RCC 7860 (cell line): ENCODE measurements around the gene BICDL2.
A peak's percentile ranks its signal among the peaks of the same experiment; 100 is the strongest.

ENCODE experiments used
- DNase-seq: peaks from one replicate; pipeline ENCODE4 v3.0.0-alpha.2; 2015; ENCODE audit warnings: low spot score
- FAIRE-seq: peaks from 2 replicates; lab custom pipeline; 2012; peaks lifted over from hg19 to GRCh38; lab: Jason Lieb, UNC

The BICDL2 gene

GRCh38 chr16:3049921-3050481 is 13.3 kb upstream of the BICDL2 start:
- FAIRE-seq (no peak), DNase-seq (no peak)

GRCh38 chr16:3047387-3047720 is 10.6 kb upstream of the BICDL2 start:
- DNase-seq (no peak), FAIRE-seq (no peak)

- DNase-seq, result no peak
- FAIRE-seq, result no peak
Measured at GRCh38 chr16:3046641-3047386, 10.1 kb upstream of the BICDL2 start.

- FAIRE-seq (no peak), DNase-seq (no peak)
Measured at GRCh38 chr16:3045758-3046640, 9.3 kb upstream of the BICDL2 start, which contains the start of gene MMP25. Gene MMP25 (plus strand): TSS chr16:3046561. CDS start chr16:3046918, 357 bp downstream.

GRCh38 chr16:3044708-3045107 is 8.0 kb upstream of the BICDL2 start:
- FAIRE-seq, result no peak
- no peak for DNase-seq

- FAIRE-seq, result no peak
- no peak for DNase-seq
Measured at GRCh38 chr16:3042376-3042775, 5.6 kb upstream of the BICDL2 start.

- no peak for FAIRE-seq
- DNase-seq, result no peak
Measured at GRCh38 chr16:3038896-3039295, 2.2 kb upstream of the BICDL2 start.

- no peak for FAIRE-seq
- DNase-seq, result no peak
Measured at GRCh38 chr16:3038256-3038655, 1.5 kb upstream of the BICDL2 start.

- FAIRE-seq (no peak), DNase-seq (no peak)
Measured at GRCh38 chr16:3035972-3036725, 595 bp downstream of the BICDL2 start.

- DNase-seq (no peak), FAIRE-seq (no peak)
Measured at GRCh38 chr16:3035289-3035971, 1.3 kb downstream of the BICDL2 start.

GRCh38 chr16:3032624-3033023 is 4.1 kb downstream of the BICDL2 start:
- DNase-seq, result no peak
- no peak for FAIRE-seq

- DNase-seq, result no peak
- no peak for FAIRE-seq
Measured at GRCh38 chr16:3030222-3031212, 6.2 kb downstream of the BICDL2 start.

GRCh38 chr16:3029491-3030221 is 7.1 kb downstream of the BICDL2 start:
- FAIRE-seq (no peak), DNase-seq (no peak)

GRCh38 chr16:3028716-3029319 is 7.9 kb downstream of the BICDL2 start:
- DNase-seq, result no peak
- no peak for FAIRE-seq

GRCh38 chr16:3027983-3028715 is 8.6 kb downstream of the BICDL2 start:
- FAIRE-seq, result no peak
- peak; percentile 61 for DNase-seq

- no peak for DNase-seq
- no peak for FAIRE-seq
Measured at GRCh38 chr16:3027489-3027795, 9.3 kb downstream of the BICDL2 start.

GRCh38 chr16:3026609-3027488 is 9.9 kb downstream of the BICDL2 start:
- no peak for FAIRE-seq
- DNase-seq, result no peak
